Limb (tissue), 2 donors: ENCODE measurements around the gene ABCB10.
"Not testable (repeated sequence)": the region's sequence is repeated elsewhere in the genome, so short reads cannot be mapped to it uniquely, and the experiment has no call there.

Source experiments
- DNase-seq, 2 donors: peaks; one replicate each; pipeline ENCODE4 v3.0.0-alpha.2; 2016; ENCODE audit errors: extremely low spot score in 2 of 2

ABCB10 gene

DNA sequence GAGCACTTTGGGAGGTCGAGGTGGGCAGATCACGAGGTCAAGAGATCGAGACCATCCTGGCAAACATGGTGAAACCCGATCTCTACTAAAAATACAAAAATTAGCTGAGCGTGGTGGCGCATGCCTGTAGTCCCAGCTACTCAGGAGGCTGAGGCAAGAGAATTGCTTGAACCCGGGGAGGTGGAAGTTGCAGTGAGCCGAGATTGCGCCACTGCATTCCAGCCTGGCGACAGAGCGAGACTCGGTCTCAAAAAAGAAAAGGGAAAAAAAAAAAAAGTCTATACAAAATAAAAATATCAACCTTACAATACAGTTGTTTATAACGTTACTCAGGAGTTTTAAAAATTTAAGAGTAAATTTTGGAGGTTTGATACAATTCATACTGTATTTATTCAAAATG, 82.6 kb downstream of the ABCB10 start:
- not testable (repeated sequence) for DNase-seq

DNA sequence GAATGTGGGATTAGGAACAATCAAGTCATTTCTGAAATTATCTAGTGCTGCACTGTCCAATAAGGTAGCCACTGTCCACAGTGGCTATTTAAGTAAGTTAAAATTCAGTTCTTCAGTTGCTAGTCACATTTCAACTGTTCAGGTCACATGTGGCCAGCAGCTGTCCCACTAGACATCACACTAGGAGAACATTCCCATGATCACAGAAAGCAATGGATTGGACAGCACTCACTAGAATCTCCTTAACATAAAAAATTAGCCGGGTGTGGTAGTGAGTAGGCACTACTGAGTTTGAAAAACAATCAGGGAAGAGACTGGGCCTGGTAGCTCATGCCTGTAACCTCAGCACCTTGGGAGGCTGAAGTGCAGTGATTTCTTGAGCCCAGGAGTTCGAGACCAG, 84.0 kb downstream of the ABCB10 start:
- no peak for DNase-seq

DNA sequence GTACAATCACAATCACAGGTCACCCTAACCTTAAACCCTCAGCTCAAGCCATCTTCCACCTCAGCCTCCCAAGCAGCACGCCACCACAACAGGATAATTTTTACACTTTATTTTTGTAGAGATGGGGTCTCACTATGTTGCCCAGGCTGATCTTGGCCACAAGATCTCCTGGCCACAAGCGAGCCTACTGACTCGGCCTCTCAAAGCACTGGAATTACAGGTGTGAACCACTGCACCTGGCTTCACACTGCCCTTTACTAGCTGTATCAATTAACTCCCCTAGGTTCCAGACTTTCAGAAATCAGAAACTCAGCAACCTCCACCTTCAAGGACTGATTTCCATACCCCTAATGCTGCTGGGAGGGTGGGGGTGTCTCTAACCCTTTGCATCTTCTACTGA, 87.3 kb downstream of the ABCB10 start:
- no peak for DNase-seq

DNA sequence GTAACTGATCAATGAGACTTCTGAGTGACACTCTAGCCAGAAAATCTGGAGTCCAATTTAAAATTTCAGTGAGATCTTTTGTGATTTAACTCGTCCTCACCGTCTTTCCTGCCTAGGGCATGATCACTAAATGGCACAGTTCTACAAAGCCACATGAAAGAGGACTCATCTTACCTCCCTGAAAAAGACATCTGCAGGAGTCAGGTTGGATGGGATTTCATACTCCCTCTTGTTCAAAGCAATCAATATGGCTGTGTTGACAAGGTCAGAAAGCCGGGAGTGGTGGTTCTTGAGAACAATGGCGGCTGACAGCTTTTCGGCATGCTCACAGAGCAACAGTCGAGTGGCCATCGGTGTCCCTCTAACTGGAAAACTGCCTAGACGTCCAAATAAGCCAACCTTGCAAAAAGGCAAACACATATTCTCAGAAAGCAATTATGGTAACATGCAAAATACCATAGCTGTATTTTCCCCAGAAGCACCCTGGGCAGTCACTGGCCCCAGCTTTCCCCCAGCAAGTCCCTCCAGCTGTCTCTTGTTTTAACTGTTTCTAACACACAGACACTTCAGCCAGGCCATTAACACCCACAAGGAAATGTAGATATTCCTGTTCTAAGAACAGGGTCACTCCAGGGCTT, 88.0 kb downstream of the ABCB10 start:
- no peak for DNase-seq

DNA sequence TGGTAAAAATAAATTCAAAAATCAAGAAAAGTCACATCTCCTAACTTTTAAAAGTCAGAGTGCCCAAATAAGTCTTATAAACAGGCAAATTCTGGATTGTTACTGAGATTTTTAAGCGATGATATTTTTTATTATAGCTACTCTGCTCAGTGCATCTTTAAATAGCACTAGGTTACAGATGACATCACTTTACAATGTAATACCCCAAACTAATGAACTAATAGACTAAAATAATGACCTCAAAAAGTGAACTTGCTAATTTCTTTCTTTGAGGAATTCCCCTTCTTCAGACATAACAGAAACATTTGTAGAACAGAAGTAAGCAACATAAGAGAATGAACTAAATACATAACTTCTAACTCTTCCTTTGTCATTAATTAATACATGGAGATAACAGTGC, 91.6 kb downstream of the ABCB10 start:
- no peak for DNase-seq
